Measurements from ENCODE around the gene CDA. TPM values are rescaled to one million over a fixed set of nuclear protein-coding genes. Genes with fewer than 3 reads are reported as not detected.

CDA gene
- total and polyA plus RNA-seq, 9 of the 15 experiments (the other 6 are each of a cell fraction or from before 2014, with no cell fraction given), result not detected

DNA sequence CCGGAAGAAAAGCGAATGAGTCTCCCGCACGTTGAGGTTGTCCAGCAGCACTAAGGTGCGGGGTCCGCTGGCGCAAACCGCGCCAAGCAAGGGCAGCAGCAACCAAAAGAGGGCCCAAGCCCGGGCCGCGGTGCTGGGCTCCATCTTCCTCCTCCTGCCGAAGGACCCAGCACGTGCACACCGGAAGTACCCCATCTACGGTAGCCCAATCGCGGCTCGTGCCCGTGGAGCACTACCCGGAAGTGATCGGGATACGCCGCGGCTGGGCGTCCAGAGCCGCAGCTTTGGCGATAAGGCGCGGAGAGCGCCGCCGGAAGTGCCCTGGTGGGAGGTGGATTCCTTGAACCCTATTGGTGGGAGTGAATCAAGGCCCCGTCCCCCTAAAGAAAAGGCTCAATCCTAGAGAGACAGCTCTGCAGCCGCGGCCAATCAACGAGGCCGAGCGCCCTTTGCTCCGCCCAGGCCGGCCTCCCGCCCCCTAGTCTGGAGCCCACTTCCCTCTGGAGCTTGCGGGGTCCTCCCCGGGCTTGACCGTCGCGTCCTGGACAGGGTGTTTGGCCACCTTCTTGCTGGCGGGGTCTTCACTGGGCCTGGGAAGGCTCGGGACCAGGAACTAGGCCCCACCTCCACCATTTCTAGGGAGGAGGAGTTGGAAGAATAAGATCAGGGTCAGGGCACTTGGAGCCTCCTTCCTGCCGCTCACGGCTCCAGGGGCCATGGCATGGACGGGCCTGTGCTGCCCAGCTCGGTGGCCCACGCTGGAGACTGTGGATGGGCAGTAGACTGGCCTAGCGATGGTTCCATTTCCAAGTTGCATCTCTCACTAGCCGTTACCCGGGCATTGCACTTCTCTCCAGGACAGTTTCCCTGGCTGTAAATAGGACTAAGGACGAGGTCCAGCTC is 72.6 kb downstream of the CDA start, which contains the start of gene DDOST (continued):
- 0 out of 2 replicates have a peak, but pooled peaks have one; percentile 26 for TF ChIP-seq KAT7 (CRISPR knock-in tag; IDR thresholded peaks at IDR 0.05; ENCODE audit: borderline replicate concordance)
- TF ChIP-seq, protein P1, sequence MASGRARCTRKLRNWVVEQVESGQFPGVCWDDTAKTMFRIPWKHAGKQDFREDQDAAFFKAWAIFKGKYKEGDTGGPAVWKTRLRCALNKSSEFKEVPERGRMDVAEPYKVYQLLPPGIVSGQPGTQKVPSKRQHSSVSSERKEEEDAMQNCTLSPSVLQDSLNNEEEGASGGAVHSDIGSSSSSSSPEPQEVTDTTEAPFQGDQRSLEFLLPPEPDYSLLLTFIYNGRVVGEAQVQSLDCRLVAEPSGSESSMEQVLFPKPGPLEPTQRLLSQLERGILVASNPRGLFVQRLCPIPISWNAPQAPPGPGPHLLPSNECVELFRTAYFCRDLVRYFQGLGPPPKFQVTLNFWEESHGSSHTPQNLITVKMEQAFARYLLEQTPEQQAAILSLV (tag; IDR thresholded peaks at IDR 0.05), result no peak

DNA sequence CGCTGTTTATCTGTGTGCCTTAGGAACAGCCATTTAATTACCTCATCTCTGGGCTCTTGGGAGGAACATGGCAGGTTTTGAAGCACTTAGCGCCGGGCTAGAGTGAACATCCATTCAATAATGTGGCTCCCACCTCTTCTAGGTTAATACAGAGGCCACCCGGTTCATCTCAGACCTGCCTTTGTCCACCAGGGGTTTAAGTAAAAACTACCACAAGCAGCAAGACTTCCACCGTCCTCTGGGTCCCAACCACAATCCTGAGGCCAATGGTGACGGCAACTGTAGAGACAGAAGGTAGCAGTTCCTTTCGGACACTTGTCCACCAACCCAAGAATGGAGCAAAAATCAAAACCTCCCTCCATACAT is 73.2 kb downstream of the CDA start:
- peaks cover 15 to 29% of the 10 kb centered on the region in 2 experiments; a peak in 3 of 5 replicates for H3K4me1 ChIP-seq (replicated peaks in 1 of 2; ENCODE audit: control insufficient read depth in 2 of 2, insufficient read depth in 2 of 2, low read length in 2 of 2)
- peak overlapping the region; percentile 84 to 93 for H3K9ac ChIP-seq (ENCODE audit: insufficient read depth in 1 of 2, low read depth in 2 of 2, low read length in 2 of 2)
- no peaks in the 10 kb centered on the region for H3K9me3 ChIP-seq (replicated peaks; ENCODE audit: control insufficient read depth, insufficient read depth, low read depth, low read length)
- DNase-seq (ENCODE audit: extremely low read depth in 1 of 4, low spot score in 3 of 4) (peak in 2 of 4 experiments; percentile 32 to 40), ATAC-seq (peak; percentile 2), FAIRE-seq (peak; percentile 65)
- peak overlapping the region; percentile 89 for H2AFZ ChIP-seq (ENCODE audit: low read depth, low read length)
- peaks cover 31% of the 10 kb centered on the region for H3K36me3 ChIP-seq (ENCODE audit: control insufficient read depth, insufficient read depth, low read length)
- no peaks in the 10 kb centered on the region for H3K9me1 ChIP-seq (ENCODE audit: control insufficient read depth, insufficient read depth, low read length)
- peak overlapping the region; percentile 84 for H3K4me3 ChIP-seq
- intact Hi-C loops (cut with micrococcal nuclease), result no loop called here
- peak overlapping the region; percentile 80 for H3K27ac ChIP-seq (ENCODE audit: extremely low read depth, low read depth, low read length)
- no peaks in the 10 kb centered on the region; the same call in 1 of the 2 replicates for H4K20me1 ChIP-seq (replicated peaks; ENCODE audit: control insufficient read depth, insufficient read depth, low read length)
- ChIA-PET POLR2A (interaction anchor here (0.6 to 2.5 kb wide), 8 partner anchors 10 to 170 kb away, joined by 3 to 29 read pairs (median 4); no protein-coding TSS in a partner anchor), CTCF (ENCODE audit: low intra/inter-chr PET ratio) (no interaction called here)
- peaks cover 46% of the 10 kb centered on the region for H3K79me2 ChIP-seq (ENCODE audit: control insufficient read depth, insufficient read depth, low read length)
- H3K27me3 ChIP-seq (ENCODE audit: control insufficient read depth in 2 of 2, insufficient read depth in 2 of 2, low read length in 2 of 2), result no peaks in the 10 kb centered on the region
- no TSS peak for BruUV-seq (replicated peaks)
- WGBS (ENCODE audit: insufficient coverage, low coverage, missing lambda C conversion rate), result 36% methylated on average over 7 of the region's 7 CpGs
- in situ Hi-C loops (cut with MboI), result no loop called here
- peak overlapping the region; percentile 96 for H3K4me2 ChIP-seq (ENCODE audit: insufficient read depth, low read length)
- TF ChIP-seq ZBED1 (IDR thresholded peaks at IDR 0.05), result no peak
- TF ChIP-seq ZNF644 (tag; IDR thresholded peaks at IDR 0.05; ENCODE audit: low read depth), result 0 out of 2 replicates have a peak, but pooled peaks have one; percentile 29
- TF ChIP-seq, protein P2, sequence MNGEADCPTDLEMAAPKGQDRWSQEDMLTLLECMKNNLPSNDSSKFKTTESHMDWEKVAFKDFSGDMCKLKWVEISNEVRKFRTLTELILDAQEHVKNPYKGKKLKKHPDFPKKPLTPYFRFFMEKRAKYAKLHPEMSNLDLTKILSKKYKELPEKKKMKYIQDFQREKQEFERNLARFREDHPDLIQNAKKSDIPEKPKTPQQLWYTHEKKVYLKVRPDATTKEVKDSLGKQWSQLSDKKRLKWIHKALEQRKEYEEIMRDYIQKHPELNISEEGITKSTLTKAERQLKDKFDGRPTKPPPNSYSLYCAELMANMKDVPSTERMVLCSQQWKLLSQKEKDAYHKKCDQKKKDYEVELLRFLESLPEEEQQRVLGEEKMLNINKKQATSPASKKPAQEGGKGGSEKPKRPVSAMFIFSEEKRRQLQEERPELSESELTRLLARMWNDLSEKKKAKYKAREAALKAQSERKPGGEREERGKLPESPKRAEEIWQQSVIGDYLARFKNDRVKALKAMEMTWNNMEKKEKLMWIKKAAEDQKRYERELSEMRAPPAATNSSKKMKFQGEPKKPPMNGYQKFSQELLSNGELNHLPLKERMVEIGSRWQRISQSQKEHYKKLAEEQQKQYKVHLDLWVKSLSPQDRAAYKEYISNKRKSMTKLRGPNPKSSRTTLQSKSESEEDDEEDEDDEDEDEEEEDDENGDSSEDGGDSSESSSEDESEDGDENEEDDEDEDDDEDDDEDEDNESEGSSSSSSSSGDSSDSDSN (IDR thresholded peaks at IDR 0.05; ENCODE audit: borderline replicate concordance in 1 of 2, low read depth in 2 of 2, low read length in 2 of 2), result 0 out of 4 replicates have a peak, but pooled peaks of 1 of the 2 experiments have one; percentile 10
- no peak for TF ChIP-seq ESRRA (IDR thresholded peaks at IDR 0.05; ENCODE audit: borderline replicate concordance, low read depth)
- TF ChIP-seq COPS2 (conservative IDR thresholded peaks at IDR 0.05), result no peak
- TF ChIP-seq, protein P3, sequence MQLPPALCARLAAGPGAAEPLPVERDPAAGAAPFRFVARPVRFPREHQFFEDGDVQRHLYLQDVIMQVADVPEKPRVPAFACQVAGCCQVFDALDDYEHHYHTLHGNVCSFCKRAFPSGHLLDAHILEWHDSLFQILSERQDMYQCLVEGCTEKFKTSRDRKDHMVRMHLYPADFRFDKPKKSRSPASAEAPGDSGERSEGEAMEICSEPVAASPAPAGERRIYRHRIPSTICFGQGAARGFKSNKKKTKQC (CRISPR knock-in tag; IDR thresholded peaks at IDR 0.05), result 0 out of 2 replicates have a peak, but pooled peaks have one; percentile 2
- peak; percentile 6; the same call in 1 of the 2 replicates for TF ChIP-seq ZNF431 (CRISPR knock-in tag; IDR thresholded peaks at IDR 0.05)
- no peak for TF ChIP-seq HLTF (IDR thresholded peaks at IDR 0.05)
- no peak for TF ChIP-seq ZNF41 (CRISPR knock-in tag; conservative IDR thresholded peaks at IDR 0.05)
